Lower leg skin (tissue), 4 donors: Measurements from ENCODE around the gene DTL. TPM values are rescaled to one million over a fixed set of nuclear protein-coding genes. Genes with fewer than 3 reads are reported as not detected.

ENCODE experiments used
- microRNA-seq, 2 donors: library from miRNA; unstranded; fragments of <30 nt; microRNA quantifications; one replicate each; pipeline ENCODE4, GENCODE V29; 2016; ENCODE audit warnings: borderline replicate concordance in 2 of 2, borderline number of aligned reads in 1 of 2
- total RNA-seq, 4 donors: library from RNA; depleted of rRNA; stranded (reverse); fragments of >200 nt; gene quantifications; one replicate each; pipeline ENCODE4 v1.1.0, GENCODE V29; 2016

DTL gene
- total RNA-seq, 4 donors from 2014 or later, result 0.23 to 1.2 (median 0.90) TPM

Small RNA genes lying within 50 kb of the gene (microRNA-seq; reads per million reads assigned to microRNA genes)
- 0 reads per million in 2 donors for gene MIR3122

Other genes starting within 250 kb of the DTL start
- gene LPGAT1, start 205.0 kb upstream of the DTL start, total RNA-seq, result 10 to 100 TPM; 13.7 to 86.3 (median 26.7) TPM
- 10 to 100 TPM in 2 of 4 donors, 1 to 10 TPM in 2; 8.5 to 15.5 (median 11.0) TPM for gene INTS7, start 191 bp upstream of the DTL start, total RNA-seq
- 10 to 100 TPM; 34.9 to 57.6 (median 53.2) TPM for gene PPP2R5A, start 249.7 kb downstream of the DTL start, total RNA-seq